Liver (tissue), 9 donors: ENCODE data around the gene CLEC16A. TPM values are rescaled to one million over a fixed set of nuclear protein-coding genes. Genes with fewer than 3 reads are reported as not detected.

Experiments
- DNase-seq: peaks from one replicate; pipeline ENCODE4 v3.0.0-alpha.2; 2017; ENCODE audit warnings: low spot score
- H3K27ac ChIP-seq, 2 donors: one replicate each; pipeline ENCODE4 v1.7.0; 2013; ENCODE audit warnings: inconsistent platforms in 2 of 2, low read length in 2 of 2, control low read depth in 1 of 2, low read depth in 1 of 2, mild to moderate bottlenecking in 1 of 2
- H3K27me3 ChIP-seq, 4 donors: one replicate each; pipeline versions ENCODE4 v1.6.1 to v1.7.0; 2013; ENCODE audit warnings: low read length in 3 of 4, inconsistent platforms in 1 of 4, mild to moderate bottlenecking in 1 of 4, moderate library complexity in 1 of 4; ENCODE audit not compliant: control insufficient read depth in 4 of 4, insufficient read depth in 4 of 4
- H3K36me3 ChIP-seq, 4 donors: one replicate each; pipeline versions ENCODE4 v1.6.1 to v1.7.0; 2013; ENCODE audit warnings: low read length in 3 of 4, mild to moderate bottlenecking in 3 of 4, low read depth in 1 of 4, moderate library complexity in 1 of 4; ENCODE audit not compliant: control insufficient read depth in 4 of 4, insufficient read depth in 3 of 4
- H3K4me1 ChIP-seq, 4 donors: one replicate each; pipeline versions ENCODE4 v1.6.1 to v1.7.0; 2013; ENCODE audit warnings: low read length in 3 of 4, mild to moderate bottlenecking in 3 of 4, moderate library complexity in 1 of 4; ENCODE audit not compliant: control insufficient read depth in 4 of 4, insufficient read depth in 4 of 4
- H3K4me3 ChIP-seq, 3 donors: one replicate each; pipeline versions ENCODE4 v1.6.1 to v1.7.0; 2013; ENCODE audit warnings: low read length in 3 of 3, control low read depth in 1 of 3, low read depth in 1 of 3, mild to moderate bottlenecking in 1 of 3
- H3K9ac ChIP-seq, 2 donors: one replicate each; pipeline ENCODE4 v1.7.0; 2013; ENCODE audit warnings: low read length in 2 of 2, mild to moderate bottlenecking in 2 of 2, moderate library complexity in 2 of 2, control low read depth in 1 of 2, low read depth in 1 of 2
- H3K9me3 ChIP-seq, 4 donors: one replicate each; pipeline versions ENCODE4 v1.6.1 to v1.7.0; 2013; ENCODE audit warnings: low read length in 3 of 4; ENCODE audit not compliant: control insufficient read depth in 4 of 4
- CTCF ChIP-seq: fragments of 150-350 bp; IDR thresholded peaks from 2 replicates; pipeline ENCODE4 v1.5.1; 2017; ENCODE audit warnings: improper control_type of control experiment, low read depth, low read length; ENCODE audit not compliant: missing input control
- FOXA2 ChIP-seq: IDR thresholded peaks from 2 replicates; pipeline ENCODE4 v1.6.1; 2016; ENCODE audit warnings: antibody characterized with exemption
- HNF4G ChIP-seq: IDR thresholded peaks from 2 replicates; pipeline ENCODE4 v1.6.1; 2016; ENCODE audit warnings: antibody characterized with exemption
- JUND ChIP-seq, 2 donors: IDR thresholded peaks; 2 replicates each; pipeline ENCODE4 v1.6.1; 2016; ENCODE audit warnings: antibody characterized with exemption in 2 of 2
- RAD21 ChIP-seq, 2 donors: IDR thresholded peaks; 2 replicates each; pipeline ENCODE4 v1.6.1; 2016; ENCODE audit warnings: antibody characterized with exemption in 2 of 2, mild to moderate bottlenecking in 2 of 2
- RXRA ChIP-seq, 2 donors: IDR thresholded peaks; 2 replicates each; pipeline ENCODE4 v1.6.1; 2017 to 2018; ENCODE audit warnings: antibody characterized with exemption in 2 of 2, mild to moderate bottlenecking in 1 of 2
- SP1 ChIP-seq: IDR thresholded peaks from 2 replicates; pipeline ENCODE4 v1.6.1; 2018; ENCODE audit warnings: antibody characterized with exemption, mild to moderate bottlenecking
- YY1 ChIP-seq: IDR thresholded peaks from 2 replicates; pipeline ENCODE4 v1.6.1; 2016; ENCODE audit warnings: antibody characterized with exemption, mild to moderate bottlenecking
- ZBTB33 ChIP-seq: IDR thresholded peaks from 2 replicates; pipeline ENCODE4 v1.6.1; 2016; ENCODE audit warnings: antibody characterized with exemption
- WGBS: extraction: QIAGEN DNeasy Blood & Tissue Kit; methylation state at CpG from one replicate; pipeline ENCODE4 v1.1.7; 2013; 5-methylcytosine and 5-hydroxymethylcytosine counted together
- polyA plus RNA-seq, 2 donors: library from polyadenylated mRNA; stranded (reverse) in 1 of 2; unstranded in 1 of 2; fragments of 200-250 nt in 1 of 2; fragments of >200 nt in 1 of 2; fragmentation: Nextera tagmentation in 1 of 2; extraction: Ambion mirVana in 1 of 2; gene quantifications; one replicate each; pipeline versions ENCODE4 v1.2.1 to v1.2.3, GENCODE V29; 2013 to 2015
- total RNA-seq, 2 donors: library from RNA; depleted of rRNA; stranded (reverse); fragments of >200 nt; gene quantifications; one replicate each; pipeline ENCODE4 v1.2.3, GENCODE V29; 2014
- TF ChIP-seq, protein P1 (sequence below): IDR thresholded peaks from 2 replicates; pipeline ENCODE4 v1.6.1; 2016; ENCODE audit warnings: antibody characterized with exemption, mild to moderate bottlenecking
- TF ChIP-seq, protein P2 (sequence below): IDR thresholded peaks from 2 replicates; pipeline ENCODE4 v1.6.1; 2016; ENCODE audit warnings: antibody characterized with exemption
- donor health status: healthy.
- donor health status: healthy.
- donor health status: healthy.
- donor health status: healthy.
- donor health status: healthy.

Gene CLEC16A
- total and polyA plus RNA-seq, 4 donors: 9.7 to 23.0 (median 17.4) TPM

DNA sequence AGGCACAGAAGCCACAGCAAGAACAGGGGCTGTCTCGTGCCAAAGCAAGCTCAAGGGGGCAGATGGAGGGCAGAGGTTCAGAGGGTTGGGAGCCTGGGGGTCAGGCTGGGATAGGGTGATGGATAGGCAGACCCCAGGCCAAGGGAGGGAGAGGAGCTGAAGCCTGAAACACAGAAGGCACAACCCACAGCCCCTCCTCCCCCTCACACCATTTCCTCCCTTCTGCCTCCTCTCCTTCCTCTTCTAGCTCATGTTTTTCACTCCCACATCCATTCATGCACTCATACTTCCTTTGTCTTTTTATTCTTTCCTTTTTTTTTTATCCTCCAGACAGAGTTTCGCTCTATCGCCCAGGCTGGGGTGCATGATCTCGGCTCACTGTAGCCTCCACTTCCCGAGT, 250.5 kb downstream of the CLEC16A start:
- H3K9ac ChIP-seq: no peak overlapping the region

More for the DNA sequence above, 250.5 kb downstream of the CLEC16A start:
- no peaks in the 10 kb centered on the region for H3K9me3 ChIP-seq
- H3K4me3 ChIP-seq: no peak overlapping the region
- no peaks in the 10 kb centered on the region for H3K27me3 ChIP-seq
- WGBS: 76% methylated on average over 5 of the region's 5 CpGs
- no peak for DNase-seq
- H3K4me1 ChIP-seq: no peaks in the 10 kb centered on the region
- H3K27ac ChIP-seq: no peak overlapping the region
- no peaks in the 10 kb centered on the region for H3K36me3 ChIP-seq
- TF ChIP-seq RXRA (IDR thresholded peaks at IDR 0.05) (no peak), HNF4G (no peak), RAD21 (IDR thresholded peaks at IDR 0.05) (no peak), YY1 (no peak), ZBTB33 (no peak), FOXA2 (no peak), JUND (IDR thresholded peaks at IDR 0.05) (no peak), SP1 (no peak), CTCF (no peak)
- TF ChIP-seq, protein P1, sequence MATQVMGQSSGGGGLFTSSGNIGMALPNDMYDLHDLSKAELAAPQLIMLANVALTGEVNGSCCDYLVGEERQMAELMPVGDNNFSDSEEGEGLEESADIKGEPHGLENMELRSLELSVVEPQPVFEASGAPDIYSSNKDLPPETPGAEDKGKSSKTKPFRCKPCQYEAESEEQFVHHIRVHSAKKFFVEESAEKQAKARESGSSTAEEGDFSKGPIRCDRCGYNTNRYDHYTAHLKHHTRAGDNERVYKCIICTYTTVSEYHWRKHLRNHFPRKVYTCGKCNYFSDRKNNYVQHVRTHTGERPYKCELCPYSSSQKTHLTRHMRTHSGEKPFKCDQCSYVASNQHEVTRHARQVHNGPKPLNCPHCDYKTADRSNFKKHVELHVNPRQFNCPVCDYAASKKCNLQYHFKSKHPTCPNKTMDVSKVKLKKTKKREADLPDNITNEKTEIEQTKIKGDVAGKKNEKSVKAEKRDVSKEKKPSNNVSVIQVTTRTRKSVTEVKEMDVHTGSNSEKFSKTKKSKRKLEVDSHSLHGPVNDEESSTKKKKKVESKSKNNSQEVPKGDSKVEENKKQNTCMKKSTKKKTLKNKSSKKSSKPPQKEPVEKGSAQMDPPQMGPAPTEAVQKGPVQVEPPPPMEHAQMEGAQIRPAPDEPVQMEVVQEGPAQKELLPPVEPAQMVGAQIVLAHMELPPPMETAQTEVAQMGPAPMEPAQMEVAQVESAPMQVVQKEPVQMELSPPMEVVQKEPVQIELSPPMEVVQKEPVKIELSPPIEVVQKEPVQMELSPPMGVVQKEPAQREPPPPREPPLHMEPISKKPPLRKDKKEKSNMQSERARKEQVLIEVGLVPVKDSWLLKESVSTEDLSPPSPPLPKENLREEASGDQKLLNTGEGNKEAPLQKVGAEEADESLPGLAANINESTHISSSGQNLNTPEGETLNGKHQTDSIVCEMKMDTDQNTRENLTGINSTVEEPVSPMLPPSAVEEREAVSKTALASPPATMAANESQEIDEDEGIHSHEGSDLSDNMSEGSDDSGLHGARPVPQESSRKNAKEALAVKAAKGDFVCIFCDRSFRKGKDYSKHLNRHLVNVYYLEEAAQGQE: no peak
- TF ChIP-seq, protein P2, sequence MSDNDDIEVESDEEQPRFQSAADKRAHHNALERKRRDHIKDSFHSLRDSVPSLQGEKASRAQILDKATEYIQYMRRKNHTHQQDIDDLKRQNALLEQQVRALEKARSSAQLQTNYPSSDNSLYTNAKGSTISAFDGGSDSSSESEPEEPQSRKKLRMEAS: no peak
